AG04450 (cell line): Measurements from ENCODE around the gene KCNMB4. TPM values are rescaled to one million over a fixed set of nuclear protein-coding genes. Genes with fewer than 3 reads are reported as not detected.

Experiments used
- CTCF ChIA-PET: fragments of 300-600, 350-600 bp; formaldehyde crosslinking; extraction: SDS; loops from one replicate; lab custom pipeline; 2022; ENCODE audit warnings: antibody characterized with exemption, inconsistent platforms; lab: Charles Lee
- POLR2A ChIA-PET: fragments of 350-600 bp; formaldehyde crosslinking; extraction: SDS; loops from one replicate; lab custom pipeline; 2021; ENCODE audit warnings: antibody characterized with exemption, inconsistent platforms; lab: Yijun Ruan, JAX
- DNase-seq: peaks from one replicate; pipeline ENCODE4 v3.0.0-alpha.2; 2011; ENCODE audit warnings: low read depth, low spot score
- H3K27ac ChIP-seq: one replicate; pipeline ENCODE4 v1.5.1; 2012; ENCODE audit warnings: low read depth, low read length, control low read depth
- H3K27me3 ChIP-seq: one replicate; pipeline ENCODE4 v1.6.0; 2012; ENCODE audit warnings: low read length; ENCODE audit not compliant: control insufficient read depth, insufficient read depth
- H3K4me3 ChIP-seq: 2 replicates; pipeline ENCODE4 v1.5.1; 2011; ENCODE audit warnings: mild to moderate bottlenecking, low read depth, low read length, control low read depth
- H3K9me3 ChIP-seq: 2 replicates; pipeline ENCODE4 v1.5.1; 2012; ENCODE audit warnings: low read length; ENCODE audit not compliant: control insufficient read depth, insufficient read depth
- polyA plus RNA-seq: library from polyadenylated mRNA; depleted of rRNA; stranded (reverse); fragments of >200 nt; gene quantifications from 2 replicates; pipeline ENCODE4 v1.2.3, GENCODE V29; 2011
- TF ChIP-seq, protein P1 (sequence below): IDR thresholded peaks from 2 replicates; pipeline ENCODE4 v1.5.1; 2011; ENCODE audit warnings: low read depth, low read length, control low read depth, inconsistent platforms

Gene KCNMB4
- polyA plus RNA-seq, 1 experiment = 0.14 TPM

- CTCF ChIA-PET = no interaction called here
These were observed 56.5 kb downstream of the KCNMB4 start for GRCh38 chr12:70422631-70423030.

GRCh38 chr12:70426620-70427019, 60.5 kb downstream of the KCNMB4 start:
- no peak for DNase-seq
- TF ChIP-seq, protein P1, sequence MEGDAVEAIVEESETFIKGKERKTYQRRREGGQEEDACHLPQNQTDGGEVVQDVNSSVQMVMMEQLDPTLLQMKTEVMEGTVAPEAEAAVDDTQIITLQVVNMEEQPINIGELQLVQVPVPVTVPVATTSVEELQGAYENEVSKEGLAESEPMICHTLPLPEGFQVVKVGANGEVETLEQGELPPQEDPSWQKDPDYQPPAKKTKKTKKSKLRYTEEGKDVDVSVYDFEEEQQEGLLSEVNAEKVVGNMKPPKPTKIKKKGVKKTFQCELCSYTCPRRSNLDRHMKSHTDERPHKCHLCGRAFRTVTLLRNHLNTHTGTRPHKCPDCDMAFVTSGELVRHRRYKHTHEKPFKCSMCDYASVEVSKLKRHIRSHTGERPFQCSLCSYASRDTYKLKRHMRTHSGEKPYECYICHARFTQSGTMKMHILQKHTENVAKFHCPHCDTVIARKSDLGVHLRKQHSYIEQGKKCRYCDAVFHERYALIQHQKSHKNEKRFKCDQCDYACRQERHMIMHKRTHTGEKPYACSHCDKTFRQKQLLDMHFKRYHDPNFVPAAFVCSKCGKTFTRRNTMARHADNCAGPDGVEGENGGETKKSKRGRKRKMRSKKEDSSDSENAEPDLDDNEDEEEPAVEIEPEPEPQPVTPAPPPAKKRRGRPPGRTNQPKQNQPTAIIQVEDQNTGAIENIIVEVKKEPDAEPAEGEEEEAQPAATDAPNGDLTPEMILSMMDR = no peak
- POLR2A ChIA-PET = no interaction called here
- H3K27me3 ChIP-seq = no peaks in the 10 kb centered on the region
- no peak overlapping the region for H3K27ac ChIP-seq
- no peaks in the 10 kb centered on the region for H3K9me3 ChIP-seq
- H3K4me3 ChIP-seq = no peak overlapping the region
- CTCF ChIA-PET = no interaction called here

More at GRCh38 chr12:70422631-70423030, 56.5 kb downstream of the KCNMB4 start:
- H3K27me3 ChIP-seq = no peaks in the 10 kb centered on the region
- POLR2A ChIA-PET = no interaction called here
- TF ChIP-seq, protein P1 = no peak
- no peak overlapping the region for H3K27ac ChIP-seq
- DNase-seq = no peak
- no peaks in the 10 kb centered on the region for H3K9me3 ChIP-seq
- H3K4me3 ChIP-seq = no peak overlapping the region

DNA sequence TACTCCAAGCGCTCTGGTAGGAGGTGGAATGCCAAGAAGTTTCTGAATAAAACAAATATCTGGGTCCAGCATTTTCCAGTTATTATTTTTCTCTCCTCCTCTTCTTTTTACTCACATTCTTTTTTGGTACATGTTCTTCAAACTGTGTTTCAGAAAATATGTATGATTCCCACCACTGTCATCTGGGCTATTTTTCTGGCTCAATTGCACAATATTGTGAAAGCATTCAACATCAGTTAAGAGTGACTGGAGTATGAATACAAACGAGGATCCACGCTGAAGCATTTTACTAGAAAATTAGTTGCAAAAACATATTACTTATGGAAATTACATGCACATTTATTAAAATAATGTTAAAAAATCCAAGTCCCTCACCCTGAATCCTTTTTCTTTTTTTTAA, 61.5 kb downstream of the KCNMB4 start:
- ChIA-PET CTCF (no interaction called here), POLR2A (no interaction called here)
- H3K27ac ChIP-seq = no peak overlapping the region
- DNase-seq = no peak
- no peak overlapping the region for H3K4me3 ChIP-seq
- no peaks in the 10 kb centered on the region for H3K27me3 ChIP-seq
- TF ChIP-seq, protein P1 = no peak
- no peaks in the 10 kb centered on the region for H3K9me3 ChIP-seq

- H3K9me3 ChIP-seq = no peaks in the 10 kb centered on the region
- CTCF ChIA-PET = interaction anchor here (1.0 kb wide), 1 partner anchor 551 kb away, joined by 3 read pairs; no protein-coding TSS in a partner anchor
- no peaks in the 10 kb centered on the region for H3K27me3 ChIP-seq
- DNase-seq = no peak
- POLR2A ChIA-PET = no interaction called here
- no peak overlapping the region for H3K4me3 ChIP-seq
- TF ChIP-seq, protein P1 = no peak
- H3K27ac ChIP-seq = no peak overlapping the region
These were observed 64.3 kb downstream of the KCNMB4 start for GRCh38 chr12:70430400-70430799.

GRCh38 chr12:70436836-70437235, 70.7 kb downstream of the KCNMB4 start:
- no peaks in the 10 kb centered on the region for H3K9me3 ChIP-seq
- POLR2A ChIA-PET = no interaction called here
- H3K27me3 ChIP-seq = no peaks in the 10 kb centered on the region
- CTCF ChIA-PET = no interaction called here
- TF ChIP-seq, protein P1 = no peak
- H3K27ac ChIP-seq = no peak overlapping the region
- no peak overlapping the region for H3K4me3 ChIP-seq
- no peak for DNase-seq
